HG03342 (cell line): ENCODE results near the gene SIDT1.

Source experiments
- ATAC-seq: cut with Tn5 transposase; IDR thresholded peaks from one replicate; pipeline ENCODE4 v1.9.1; 2021; ENCODE audit warnings: mild to moderate bottlenecking, moderate library complexity; ENCODE audit not compliant: unreplicated experiment

SIDT1 gene

GRCh38 chr3:113531826-113532697 lies at the start of gene SIDT1:
SIDT1 (plus strand) TSS chr3:113532555; CDS start chr3:113533022, 467 bp downstream.
- peak; percentile 64 for ATAC-seq

GRCh38 chr3:113485161-113485609 lies 47.2 kb upstream of the SIDT1 start:
- ATAC-seq: no peak

- no peak for ATAC-seq
These were observed 37.3 kb upstream of the SIDT1 start for GRCh38 chr3:113495035-113495434.

- ATAC-seq: no peak
These were observed 35.4 kb upstream of the SIDT1 start for GRCh38 chr3:113496924-113497323.

- ATAC-seq: no peak
These were observed 33.9 kb upstream of the SIDT1 start for GRCh38 chr3:113498221-113499005.

- no peak for ATAC-seq
These were observed 33.3 kb upstream of the SIDT1 start for GRCh38 chr3:113499081-113499480.

GRCh38 chr3:113501597-113501996 lies 30.8 kb upstream of the SIDT1 start:
- ATAC-seq: no peak

- ATAC-seq: no peak
These were observed 26.5 kb upstream of the SIDT1 start for GRCh38 chr3:113505867-113506266.

- ATAC-seq: no peak
These were observed 24.8 kb upstream of the SIDT1 start for GRCh38 chr3:113507501-113508067.

- no peak for ATAC-seq
These were observed 23.4 kb upstream of the SIDT1 start for GRCh38 chr3:113508966-113509365.

GRCh38 chr3:113514265-113514769 lies 18.0 kb upstream of the SIDT1 start:
- no peak for ATAC-seq

GRCh38 chr3:113516115-113516505 lies 16.2 kb upstream of the SIDT1 start:
- ATAC-seq: no peak

GRCh38 chr3:113521981-113522380 lies 10.4 kb upstream of the SIDT1 start:
- no peak for ATAC-seq

- ATAC-seq: no peak
These were observed 9.1 kb upstream of the SIDT1 start for GRCh38 chr3:113523241-113523640.

GRCh38 chr3:113532698-113533533 lies 561 bp downstream of the SIDT1 start:
- ATAC-seq: peak; percentile 35

GRCh38 chr3:113533534-113533892 lies 1.2 kb downstream of the SIDT1 start:
- peak; percentile 24 for ATAC-seq

- no peak for ATAC-seq
These were observed 2.0 kb downstream of the SIDT1 start for GRCh38 chr3:113534365-113534764.

GRCh38 chr3:113535898-113536297 lies 3.5 kb downstream of the SIDT1 start:
- ATAC-seq: no peak

GRCh38 chr3:113536627-113537101 lies 4.3 kb downstream of the SIDT1 start:
- ATAC-seq: no peak

- ATAC-seq: no peak
These were observed 4.8 kb downstream of the SIDT1 start for GRCh38 chr3:113537155-113537554.
